Loucy (cell line): ENCODE data around the gene TBC1D1.

Experiments used
- H2AFZ ChIP-seq: fragments of 200-600 bp; sonication (generic); 2 replicates; pipeline ENCODE4 v1.6.0; 2016; ENCODE audit warnings: antibody characterized with exemption, mild to moderate bottlenecking, low read length, moderate library complexity
- H3F3A ChIP-seq: fragments of 200-600 bp; 2 replicates; pipeline ENCODE4 v1.6.0; 2016; ENCODE audit warnings: antibody characterized with exemption, low read depth, mild to moderate bottlenecking
- H3K27me3 ChIP-seq: fragments of 200-600 bp; sonication (generic); 2 replicates; pipeline ENCODE4 v1.6.1; 2014; ENCODE audit warnings: low read length, mild to moderate bottlenecking; ENCODE audit not compliant: insufficient read depth, poor library complexity, severe bottlenecking
- H3K36me3 ChIP-seq: fragments of 200-600 bp; sonication (generic); 2 replicates; pipeline ENCODE4 v1.6.1; 2016; ENCODE audit warnings: low read length; ENCODE audit not compliant: insufficient read depth
- H3K4me1 ChIP-seq: fragments of 200-600 bp; sonication (generic); 2 replicates; pipeline ENCODE4 v1.5.1; 2014; ENCODE audit warnings: low read length, mild to moderate bottlenecking; ENCODE audit not compliant: insufficient read depth, poor library complexity, severe bottlenecking
- H3K4me2 ChIP-seq: fragments of 200-600 bp; sonication (generic); 2 replicates; pipeline ENCODE4 v1.6.0; 2014; ENCODE audit warnings: antibody characterized with exemption, low read length, low read depth, mild to moderate bottlenecking; ENCODE audit not compliant: poor library complexity, severe bottlenecking
- H3K4me3 ChIP-seq: fragments of 200-600 bp; sonication (generic); 2 replicates; pipeline ENCODE4 v1.5.1; 2014; ENCODE audit warnings: low read length, mild to moderate bottlenecking, mixed read lengths; ENCODE audit not compliant: poor library complexity, severe bottlenecking
- H3K79me2 ChIP-seq: fragments of 200-600 bp; sonication (generic); 2 replicates; pipeline ENCODE4 v1.6.1; 2014; ENCODE audit warnings: low read length; ENCODE audit not compliant: insufficient read depth
- H3K9ac ChIP-seq: fragments of 200-600 bp; sonication (generic); 2 replicates; pipeline ENCODE4 v1.6.0; 2014; ENCODE audit warnings: mild to moderate bottlenecking, low read depth, low read length, moderate library complexity; ENCODE audit not compliant: poor library complexity, severe bottlenecking
- H3K9me2 ChIP-seq: fragments of 200-600 bp; sonication (generic); replicated peaks from 2 replicates; pipeline ENCODE4 v1.6.1; 2016; ENCODE audit warnings: low read depth, low read length, mixed read lengths
- H3K9me3 ChIP-seq: fragments of 200-600 bp; sonication (generic); 2 replicates; pipeline ENCODE4 v1.6.1; 2014; ENCODE audit warnings: mild to moderate bottlenecking, antibody characterized with exemption, low read length, low read depth; ENCODE audit not compliant: insufficient read depth
- H4K20me1 ChIP-seq: fragments of 200-600 bp; sonication (generic); 2 replicates; pipeline ENCODE4 v1.6.0; 2014; ENCODE audit warnings: antibody characterized with exemption, low read length, mild to moderate bottlenecking; ENCODE audit not compliant: insufficient read depth, poor library complexity, severe bottlenecking
- CTCF ChIP-seq: fragments of 200-600 bp; sonication (generic); conservative IDR thresholded peaks from 2 replicates; pipeline ENCODE4 v1.5.1; 2014; ENCODE audit warnings: mild to moderate bottlenecking, antibody characterized with exemption, low read length
- EZH2phosphoT487 ChIP-seq: fragments of 200-600 bp; IDR thresholded peaks from 2 replicates; pipeline ENCODE4 v1.6.1; 2018; ENCODE audit warnings: antibody characterized with exemption, mild to moderate bottlenecking, moderate library complexity, borderline replicate concordance

Gene TBC1D1

GRCh38 chr4:37904824-37905223, 13.9 kb downstream of the TBC1D1 start:
- H3K9me2 ChIP-seq = no peaks in the 10 kb centered on the region
- no peak overlapping the region for H3K9ac ChIP-seq
- no peaks in the 10 kb centered on the region for H4K20me1 ChIP-seq
- peak overlapping the region; percentile 12 for H3K4me2 ChIP-seq
- H3F3A ChIP-seq = no peaks in the 10 kb centered on the region
- TF ChIP-seq CTCF (no peak), EZH2phosphoT487 (no peak)
- H3K4me3 ChIP-seq = no peak overlapping the region
- no peak overlapping the region for H2AFZ ChIP-seq
- peaks cover 41% of the 10 kb centered on the region for H3K4me1 ChIP-seq
- peaks cover 53% of the 10 kb centered on the region for H3K79me2 ChIP-seq
- no peaks in the 10 kb centered on the region for H3K27me3 ChIP-seq
- H3K36me3 ChIP-seq = peaks cover 11% of the 10 kb centered on the region; the same call in 1 of the 2 replicates
- H3K9me3 ChIP-seq = no peaks in the 10 kb centered on the region

GRCh38 chr4:37905533-37906169, 14.8 kb downstream of the TBC1D1 start:
- Histone ChIP-seq H3K27me3 (no peaks in the 10 kb centered on the region), H3K36me3 (peaks cover 11% of the 10 kb centered on the region; the same call in 1 of the 2 replicates), H3K9me3 (no peaks in the 10 kb centered on the region), H3K9me2 (no peaks in the 10 kb centered on the region), H4K20me1 (no peaks in the 10 kb centered on the region), H3F3A (no peaks in the 10 kb centered on the region), H3K79me2 (peaks cover 53% of the 10 kb centered on the region), H3K4me2 (peak overlapping the region; percentile 10), H3K4me1 (peaks cover 41% of the 10 kb centered on the region), H3K4me3 (no peak overlapping the region), H2AFZ (no peak overlapping the region), H3K9ac (no peak overlapping the region)
- no peak for TF ChIP-seq CTCF
- TF ChIP-seq EZH2phosphoT487 = no peak

- Histone ChIP-seq H3K4me1 (peaks cover 22% of the 10 kb centered on the region), H3K27me3 (no peaks in the 10 kb centered on the region), H2AFZ (no peak overlapping the region), H4K20me1 (no peaks in the 10 kb centered on the region), H3K4me3 (no peak overlapping the region), H3K36me3 (peaks cover 5% of the 10 kb centered on the region; the same call in 1 of the 2 replicates), H3K9ac (no peak overlapping the region), H3K4me2 (no peak overlapping the region), H3F3A (no peaks in the 10 kb centered on the region), H3K9me3 (no peaks in the 10 kb centered on the region), H3K9me2 (no peaks in the 10 kb centered on the region), H3K79me2 (peaks cover 63% of the 10 kb centered on the region)
- TF ChIP-seq EZH2phosphoT487 (no peak), CTCF (no peak)
Observed at GRCh38 chr4:37908488-37909331, 17.8 kb downstream of the TBC1D1 start.
